Left lung (tissue), 10 donors: ENCODE data around the gene MAG. TPM values are rescaled to one million over a fixed set of nuclear protein-coding genes. Genes with fewer than 3 reads are reported as not detected.

ENCODE experiments used
- ATAC-seq: fragments of 200-7000 bp; cut with Tn5 transposase; one replicate; pipeline ENCODE4 v1.9.1; 2020; ENCODE audit warnings: moderate library complexity
- DNase-seq, 4 donors: peaks; one replicate each; pipeline ENCODE4 v3.0.0-alpha.2; 2013 to 2020
- H3K27ac ChIP-seq, 2 donors: fragments of 200-600 bp; sonication (generic) in 1 of 2; one replicate each; pipeline versions ENCODE4 v1.5.0 to v1.8.0; 2020 to 2021
- H3K27me3 ChIP-seq, 2 donors: fragments of 200-600 bp; sonication (generic) in 1 of 2; one replicate each; pipeline versions ENCODE4 v1.5.0 to v1.8.0; 2020 to 2021
- H3K36me3 ChIP-seq, 2 donors: fragments of 200-600 bp; sonication (generic) in 1 of 2; one replicate each; pipeline versions ENCODE4 v1.5.0 to v1.8.0; 2020 to 2021
- H3K4me1 ChIP-seq, 2 donors: fragments of 200-600 bp; one replicate each; pipeline ENCODE4 v1.8.0; 2021
- H3K4me3 ChIP-seq, 2 donors: fragments of 200-600 bp; sonication (generic) in 1 of 2; one replicate each; pipeline versions ENCODE4 v1.5.0 to v1.8.0; 2020 to 2021; ENCODE audit warnings: mild to moderate bottlenecking in 1 of 2
- H3K9me3 ChIP-seq, 2 donors: fragments of 200-600 bp; sonication (generic) in 1 of 2; one replicate each; pipeline versions ENCODE4 v1.5.0 to v1.8.0; 2020 to 2021
- CTCF ChIP-seq, 2 donors: fragments of 200-600 bp; sonication (generic) in 1 of 2; IDR thresholded peaks; one replicate each; pipeline versions ENCODE4 v1.5.0 to v1.8.0; 2021; ENCODE audit warnings: antibody characterized with exemption in 2 of 2
- intact Hi-C, 2 donors: fragments of 100-400 bp; cut with DNase I; formaldehyde crosslinking; loops; one replicate each; pipeline versions ENCODE4 v1.11.2 to v1.14.2; 2022
- polyA plus RNA-seq, 6 donors: library from polyadenylated mRNA; unstranded; fragments of 120-200 nt; gene quantifications; one replicate each; pipeline ENCODE4 v1.2.1, GENCODE V29; 2013; ENCODE audit not compliant: insufficient read length in 6 of 6
- total RNA-seq, 2 donors: library from RNA; stranded (reverse); fragmentation: NEBNext Ultra II Directional; extraction: Animal tissue kit (Norgen Biotek cat#: 25700); gene quantifications; one replicate each; pipeline ENCODE4 v1.2.1, GENCODE V29; 2021
- donor health status: DM: no; HTN: yes; CAD: no.
- donor health status: DM: no; HTN: no; CAD: no.

The MAG gene
- total and polyA plus RNA-seq, 8 donors, result 1.3 to 14.4 (median 6.2) TPM; not detected in 2

- Histone ChIP-seq H3K9me3 (no peaks in the 10 kb centered on the region), H3K27ac (no peak overlapping the region), H3K27me3 (peaks cover 0 to 31% of the 10 kb centered on the region in 2 donors), H3K36me3 (no peaks in the 10 kb centered on the region), H3K4me3 (no peak overlapping the region), H3K4me1 (peaks cover 0 to 5% of the 10 kb centered on the region in 2 donors)
- no peak for TF ChIP-seq CTCF (IDR thresholded peaks at IDR 0.05)
- ATAC-seq (no peak), DNase-seq (no peak)
- intact Hi-C loops, result no loop called here
These were observed 8.3 kb downstream of the MAG start for GRCh38 chr19:35300339-35300649.

- Histone ChIP-seq H3K9me3 (no peaks in the 10 kb centered on the region), H3K4me3 (no peak overlapping the region), H3K4me1 (peaks cover 0 to 9% of the 10 kb centered on the region in 2 donors), H3K27ac (no peak overlapping the region), H3K36me3 (no peaks in the 10 kb centered on the region), H3K27me3 (peaks cover 0 to 19% of the 10 kb centered on the region in 2 donors)
- ATAC-seq (no peak), DNase-seq (no peak)
- intact Hi-C loops, result no loop called here
- no peak for TF ChIP-seq CTCF (IDR thresholded peaks at IDR 0.05)
These were observed 10.0 kb downstream of the MAG start for GRCh38 chr19:35301961-35302360.

- no peak for ATAC-seq
- Histone ChIP-seq H3K4me3 (no peak overlapping the region), H3K4me1 (peaks cover 0 to 9% of the 10 kb centered on the region in 2 donors), H3K27me3 (peaks cover 0 to 19% of the 10 kb centered on the region in 2 donors), H3K9me3 (no peaks in the 10 kb centered on the region), H3K36me3 (no peaks in the 10 kb centered on the region), H3K27ac (no peak overlapping the region)
- DNase-seq, result peak in 1 of 4 donors; percentile 50
- TF ChIP-seq CTCF (IDR thresholded peaks at IDR 0.05), result no peak
- intact Hi-C loops, result no loop called here
These were observed 10.5 kb downstream of the MAG start for GRCh38 chr19:35302446-35302845.

- no peak for ATAC-seq
- no peak for TF ChIP-seq CTCF (IDR thresholded peaks at IDR 0.05)
These were observed 11.5 kb downstream of the MAG start for GRCh38 chr19:35303357-35303915.

GRCh38 chr19:35304036-35304435 lies 12.1 kb downstream of the MAG start:
- H3K4me3 ChIP-seq, result no peak overlapping the region

More at GRCh38 chr19:35303357-35303915, 11.5 kb downstream of the MAG start:
- H3K4me1 ChIP-seq, result peaks cover 0 to 9% of the 10 kb centered on the region in 2 donors
- H3K27me3 ChIP-seq, result peaks cover 0 to 19% of the 10 kb centered on the region in 2 donors
- intact Hi-C loops, result no loop called here
- no peak overlapping the region for H3K27ac ChIP-seq
- no peak overlapping the region for H3K4me3 ChIP-seq
- H3K9me3 ChIP-seq, result no peaks in the 10 kb centered on the region
- DNase-seq, result peak in 1 of 4 donors; percentile 4
- H3K36me3 ChIP-seq, result no peaks in the 10 kb centered on the region

More at GRCh38 chr19:35304036-35304435, 12.1 kb downstream of the MAG start:
- TF ChIP-seq CTCF (IDR thresholded peaks at IDR 0.05), result no peak
- intact Hi-C loops, result no loop called here
- H3K4me1 ChIP-seq, result peaks cover 0 to 9% of the 10 kb centered on the region in 2 donors
- H3K9me3 ChIP-seq, result no peaks in the 10 kb centered on the region
- no peaks in the 10 kb centered on the region for H3K36me3 ChIP-seq
- peaks cover 0 to 18% of the 10 kb centered on the region in 2 donors for H3K27me3 ChIP-seq
- ATAC-seq (no peak), DNase-seq (peak in 1 of 4 donors; percentile 28)
- no peak overlapping the region for H3K27ac ChIP-seq
